Smooth muscle cell (in vitro differentiated cells): ENCODE results near the gene CYP8B1. TPM values are rescaled to one million over a fixed set of nuclear protein-coding genes. Genes with fewer than 3 reads are reported as not detected.

Source experiments
- DNase-seq: peaks from one replicate; lab custom pipeline; 2025; ENCODE audit not compliant: unreplicated experiment; lab: John Stamatoyannopoulos, UW
- H2AFZ ChIP-seq: fragments of 200-600 bp; sonication (generic); 2 replicates; pipeline ENCODE4 v1.6.0; 2016; ENCODE audit warnings: antibody characterized with exemption, low read depth, mild to moderate bottlenecking
- H3F3A ChIP-seq: fragments of 200-600 bp; sonication (generic); 2 replicates; pipeline ENCODE4 v1.6.0; 2017; ENCODE audit warnings: antibody characterized with exemption, low read depth
- H3K27ac ChIP-seq: fragments of 200-600 bp; sonication (generic); 2 replicates; pipeline ENCODE4 v1.5.1; 2016; ENCODE audit warnings: low read depth, mild to moderate bottlenecking
- H3K27me3 ChIP-seq: fragments of 200-600 bp; sonication (generic); 2 replicates; pipeline ENCODE4 v1.6.1; 2016; ENCODE audit warnings: low read depth, mild to moderate bottlenecking
- H3K36me3 ChIP-seq: fragments of 200-600 bp; sonication (generic); 2 replicates; pipeline ENCODE4 v1.5.1; 2016; ENCODE audit warnings: low read depth
- H3K4me1 ChIP-seq: fragments of 200-600 bp; sonication (generic); 2 replicates; pipeline ENCODE4 v1.5.1; 2016; ENCODE audit warnings: low read depth
- H3K4me2 ChIP-seq: fragments of 200-600 bp; sonication (generic); 2 replicates; pipeline ENCODE4 v1.6.0; 2016; ENCODE audit warnings: mild to moderate bottlenecking
- H3K4me3 ChIP-seq: fragments of 200-600 bp; sonication (generic); 2 replicates; pipeline ENCODE4 v1.5.1; 2016; ENCODE audit warnings: mild to moderate bottlenecking
- H3K79me2 ChIP-seq: fragments of 200-600 bp; sonication (generic); 2 replicates; pipeline ENCODE4 v1.6.0; 2016; ENCODE audit warnings: low read depth, mild to moderate bottlenecking
- H3K9ac ChIP-seq: fragments of 200-600 bp; sonication (generic); 2 replicates; pipeline ENCODE4 v1.6.0; 2016; ENCODE audit warnings: low read depth
- H3K9me3 ChIP-seq: fragments of 200-600 bp; sonication (generic); replicated peaks from 2 replicates; pipeline ENCODE4 v1.5.1; 2016; ENCODE audit warnings: low read depth
- H4K20me1 ChIP-seq: fragments of 200-600 bp; sonication (generic); 2 replicates; pipeline ENCODE4 v1.6.0; 2016; ENCODE audit warnings: low read depth
- CTCF ChIP-seq: fragments of 200-600 bp; sonication (generic); IDR thresholded peaks from 2 replicates; pipeline ENCODE4 v1.5.1; 2017; ENCODE audit warnings: borderline replicate concordance, mild to moderate bottlenecking, antibody characterized with exemption; ENCODE audit not compliant: insufficient read depth, poor library complexity, severe bottlenecking
- WGBS: methylation state at CpG from one replicate; pipeline ENCODE4 v1.1.7; 2016; ENCODE audit warnings: low lambda C conversion rate; 5-methylcytosine and 5-hydroxymethylcytosine counted together
- polyA plus RNA-seq: library from polyadenylated mRNA; unstranded; fragments of >200 nt; fragmentation: Nextera tagmentation; extraction: Ambion mirVana; gene quantifications from 2 replicates; pipeline ENCODE4 v1.2.1, GENCODE V29; 2016
- total RNA-seq: library from RNA; depleted of rRNA; stranded (reverse); fragments of >200 nt; gene quantifications from 2 replicates; pipeline ENCODE4 v1.2.3, GENCODE V29; 2014

CYP8B1 gene, protein sequence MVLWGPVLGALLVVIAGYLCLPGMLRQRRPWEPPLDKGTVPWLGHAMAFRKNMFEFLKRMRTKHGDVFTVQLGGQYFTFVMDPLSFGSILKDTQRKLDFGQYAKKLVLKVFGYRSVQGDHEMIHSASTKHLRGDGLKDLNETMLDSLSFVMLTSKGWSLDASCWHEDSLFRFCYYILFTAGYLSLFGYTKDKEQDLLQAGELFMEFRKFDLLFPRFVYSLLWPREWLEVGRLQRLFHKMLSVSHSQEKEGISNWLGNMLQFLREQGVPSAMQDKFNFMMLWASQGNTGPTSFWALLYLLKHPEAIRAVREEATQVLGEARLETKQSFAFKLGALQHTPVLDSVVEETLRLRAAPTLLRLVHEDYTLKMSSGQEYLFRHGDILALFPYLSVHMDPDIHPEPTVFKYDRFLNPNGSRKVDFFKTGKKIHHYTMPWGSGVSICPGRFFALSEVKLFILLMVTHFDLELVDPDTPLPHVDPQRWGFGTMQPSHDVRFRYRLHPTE
- total RNA-seq (not detected in 2 replicates), polyA plus RNA-seq (not detected in 2 replicates)

GRCh38 chr3:42875325-42876151 is at the start of gene CYP8B1:
Gene CYP8B1, minus strand, starts transcription at chr3:42875879. Its CDS starts 63 bp downstream, at chr3:42875816.
- H3F3A ChIP-seq, result no peaks in the 10 kb centered on the region
- no peak for TF ChIP-seq CTCF
- H3K4me2 ChIP-seq, result no peak within 1 kb of the TSS
- H3K27ac ChIP-seq, result no peak within 1 kb of the TSS
- no peak within 1 kb of the TSS for H3K9ac ChIP-seq
- DNase-seq, result no peak
- no peaks in the 10 kb centered on the region for H3K4me1 ChIP-seq
- H3K36me3 ChIP-seq, result no peaks in the 10 kb centered on the region
- H3K4me3 ChIP-seq, result no peak within 1 kb of the TSS
- 90% methylated on average over 13 of the region's 13 CpGs for WGBS
- no peaks in the 10 kb centered on the region for H3K9me3 ChIP-seq
- no peaks in the 10 kb centered on the region for H4K20me1 ChIP-seq
- no peak within 1 kb of the TSS for H2AFZ ChIP-seq
- H3K27me3 ChIP-seq, result no peaks in the 10 kb centered on the region
- no peaks in the 10 kb centered on the region for H3K79me2 ChIP-seq

- Histone ChIP-seq H3K9ac (no peak overlapping the region), H3F3A (no peaks in the 10 kb centered on the region), H2AFZ (no peak overlapping the region), H3K27ac (no peak overlapping the region), H3K9me3 (no peaks in the 10 kb centered on the region), H3K4me3 (no peak overlapping the region), H3K36me3 (no peaks in the 10 kb centered on the region), H3K4me2 (no peak overlapping the region), H3K4me1 (no peaks in the 10 kb centered on the region), H3K79me2 (no peaks in the 10 kb centered on the region), H3K27me3 (no peaks in the 10 kb centered on the region), H4K20me1 (no peaks in the 10 kb centered on the region)
- no peak for DNase-seq
- TF ChIP-seq CTCF, result no peak
- WGBS, result 96% methylated on average over 4 of the region's 4 CpGs
Measured at GRCh38 chr3:42923606-42924005, 47.9 kb upstream of the CYP8B1 start.

DNA sequence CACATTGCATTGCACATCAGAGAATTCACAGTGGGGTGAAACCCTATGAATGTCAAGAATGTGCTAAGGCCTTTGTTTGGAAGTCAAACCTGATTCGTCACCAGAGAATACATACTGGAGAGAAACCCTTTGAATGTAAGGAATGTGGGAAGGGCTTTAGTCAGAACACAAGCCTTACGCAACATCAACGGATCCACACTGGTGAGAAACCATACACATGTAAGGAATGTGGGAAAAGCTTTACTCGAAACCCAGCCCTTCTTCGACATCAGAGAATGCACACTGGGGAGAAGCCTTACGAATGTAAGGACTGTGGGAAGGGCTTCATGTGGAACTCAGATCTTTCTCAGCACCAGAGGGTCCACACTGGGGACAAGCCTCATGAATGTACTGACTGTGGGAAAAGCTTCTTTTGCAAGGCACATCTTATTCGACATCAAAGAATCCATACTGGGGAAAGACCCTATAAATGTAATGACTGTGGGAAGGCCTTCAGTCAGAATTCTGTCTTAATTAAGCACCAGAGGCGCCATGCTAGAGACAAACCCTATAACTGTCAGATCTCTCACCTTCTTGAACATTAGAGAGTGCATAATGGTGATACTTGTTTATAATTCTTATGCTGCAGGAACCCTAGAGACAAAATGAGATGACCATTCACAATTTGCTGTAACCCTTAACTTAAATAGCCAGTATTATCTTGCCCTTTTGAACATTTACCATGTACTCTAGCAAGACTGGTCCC is 39.3 kb upstream of the CYP8B1 start:
- no peaks in the 10 kb centered on the region for H3K79me2 ChIP-seq
- no peak for DNase-seq
- H3K4me3 ChIP-seq, result no peak overlapping the region
- H3K9me3 ChIP-seq, result no peaks in the 10 kb centered on the region
- no peak overlapping the region for H2AFZ ChIP-seq
- H4K20me1 ChIP-seq, result no peaks in the 10 kb centered on the region
- H3K4me2 ChIP-seq, result no peak overlapping the region
- no peaks in the 10 kb centered on the region for H3F3A ChIP-seq
- no peak for TF ChIP-seq CTCF
- no peaks in the 10 kb centered on the region for H3K27me3 ChIP-seq
- no peaks in the 10 kb centered on the region for H3K36me3 ChIP-seq
- no peaks in the 10 kb centered on the region for H3K4me1 ChIP-seq
- 86% methylated on average over 8 of the region's 8 CpGs for WGBS
- H3K27ac ChIP-seq, result no peak overlapping the region
- no peak overlapping the region for H3K9ac ChIP-seq
